HepG2 (cell line): Measurements from ENCODE around the gene GLCE. TPM values are rescaled to one million over a fixed set of nuclear protein-coding genes. Genes with fewer than 3 reads are reported as not detected.

Experiments used
- ATAC-seq: fragments of 200-7000 bp; cut with Tn5 transposase; 3 replicates; pipeline ENCODE4 v1.9.1; 2020; ENCODE audit warnings: mild to moderate bottlenecking, moderate library complexity
- BruUV-seq: library from RNA; stranded (reverse); fragments of 400-500 nt; replicated peaks from 2 replicates; lab custom pipeline; 2021; lab: Mats Ljungman, UMichigan
- CTCF ChIA-PET: fragments of 300-600 bp; formaldehyde crosslinking; extraction: SDS; loops from one replicate; lab custom pipeline; 2021; ENCODE audit warnings: low total read pairs, inconsistent platforms, low intra/inter-chr PET ratio; lab: Yijun Ruan, JAX
- POLR2A ChIA-PET: fragments of 350-600 bp; sonication (Branson Sonifier 250); formaldehyde crosslinking; loops from one replicate; lab custom pipeline; 2020; ENCODE audit warnings: antibody characterized with exemption, inconsistent platforms; lab: Yijun Ruan, JAX
- DNase-seq: peaks from one replicate; pipeline ENCODE4 v3.0.0-alpha.2; 2015; ENCODE audit warnings: low spot score
- FAIRE-seq: peaks from 3 replicates; lab custom pipeline; 2011; peaks lifted over from hg19 to GRCh38; lab: Jason Lieb, UNC
- H2AFZ ChIP-seq: one replicate; pipeline ENCODE4 v1.6.1; 2011; ENCODE audit warnings: low read length, inconsistent platforms
- H3K27ac ChIP-seq: fragments of 300-600 bp; 3 replicates; pipeline ENCODE4 v1.8.0; 2011; ENCODE audit warnings: mixed run types, mild to moderate bottlenecking, mixed read lengths, low read length, inconsistent platforms; ENCODE audit not compliant: insufficient read depth; ENCODE audit errors: extremely low read length
- H3K27me3 ChIP-seq, 2 experiments: fragments of 200-600 bp in 1 of 2; 2 replicates in 1 of 2; 3 replicates in 1 of 2; pipeline versions ENCODE4 v1.6.0 to v1.8.0; 2011; ENCODE audit warnings: low read length in 2 of 2, mild to moderate bottlenecking in 2 of 2, moderate library complexity in 2 of 2, inconsistent platforms in 1 of 2; ENCODE audit not compliant: insufficient read depth in 2 of 2, control insufficient read depth in 1 of 2
- H3K36me3 ChIP-seq, 2 experiments: fragments of 200-600 bp in 1 of 2; replicated peaks in 1 of 2; 2 replicates in 1 of 2; 3 replicates in 1 of 2; pipeline versions ENCODE4 v1.5.1 to v1.8.0; 2011; ENCODE audit warnings: low read length in 2 of 2, inconsistent platforms in 1 of 2; ENCODE audit not compliant: insufficient read depth in 2 of 2, control insufficient read depth in 1 of 2
- H3K4me1 ChIP-seq: 2 replicates; pipeline ENCODE4 v1.5.1; 2012; ENCODE audit warnings: low read length, inconsistent platforms; ENCODE audit not compliant: insufficient read depth
- H3K4me2 ChIP-seq: 2 replicates; pipeline ENCODE4 v1.6.0; 2011; ENCODE audit warnings: low read depth, low read length, inconsistent platforms
- H3K4me3 ChIP-seq, 3 experiments: fragments of 200-600 bp in 1 of 3; sonication (generic), shearing (Covaris generic) in 1 of 3; replicated peaks in 1 of 3; 2 replicates each; pipeline ENCODE4 v1.5.1; 2011 to 2016; ENCODE audit warnings: low read length in 3 of 3, inconsistent platforms in 2 of 3, low read depth in 2 of 3, mild to moderate bottlenecking in 2 of 3, control low read depth in 1 of 3, mixed read lengths in 1 of 3; ENCODE audit not compliant: insufficient read depth in 1 of 3
- H3K79me2 ChIP-seq: one replicate; pipeline ENCODE4 v1.6.1; 2011; ENCODE audit warnings: low read length, inconsistent platforms; ENCODE audit not compliant: insufficient read depth
- H3K9ac ChIP-seq: 2 replicates; pipeline ENCODE4 v1.6.0; 2011; ENCODE audit warnings: mild to moderate bottlenecking, low read depth, low read length, inconsistent platforms; ENCODE audit not compliant: insufficient read depth
- H3K9me3 ChIP-seq: 2 replicates; pipeline ENCODE4 v1.5.1; 2012; ENCODE audit warnings: mild to moderate bottlenecking, low read length
- H4K20me1 ChIP-seq: 2 replicates; pipeline ENCODE4 v1.6.0; 2011; ENCODE audit warnings: inconsistent platforms, mild to moderate bottlenecking, low read length, moderate library complexity; ENCODE audit not compliant: insufficient read depth
- FOXJ3 ChIP-seq: sonication (generic); formaldehyde crosslinking; IDR thresholded peaks from 2 replicates; pipeline ENCODE4 v1.4.0; 2020; ENCODE audit warnings: missing genetic modification reagents, mild to moderate bottlenecking, borderline replicate concordance
- FUBP1 ChIP-seq: sonication (generic); formaldehyde crosslinking; IDR thresholded peaks from 2 replicates; pipeline ENCODE4 v1.5.1; 2020; ENCODE audit warnings: missing genetic modification reagents, mild to moderate bottlenecking, borderline replicate concordance
- GTF3A ChIP-seq: sonication (generic); formaldehyde crosslinking; conservative IDR thresholded peaks from 2 replicates; pipeline ENCODE4 v1.4.0; 2020; ENCODE audit warnings: mild to moderate bottlenecking, missing genetic modification reagents
- JARID2 ChIP-seq: sonication (generic); formaldehyde crosslinking; IDR thresholded peaks from 2 replicates; pipeline ENCODE4 v1.8.1; 2023; ENCODE audit warnings: missing genetic modification reagents, inconsistent platforms; ENCODE audit not compliant: insufficient replicate concordance
- PHF5A ChIP-seq: IDR thresholded peaks from one replicate; pipeline ENCODE4 v1.6.1; 2018; ENCODE audit warnings: low read depth, missing genetic modification reagents; ENCODE audit not compliant: unreplicated experiment
- RORA ChIP-seq: sonication (generic); formaldehyde crosslinking; IDR thresholded peaks from 2 replicates; pipeline ENCODE4 v1.5.0; 2020; ENCODE audit warnings: mild to moderate bottlenecking, missing genetic modification reagents, moderate library complexity
- SRF ChIP-seq: IDR thresholded peaks from 2 replicates; pipeline ENCODE4 v1.6.1; 2011; ENCODE audit warnings: mild to moderate bottlenecking, low read depth, low read length, moderate library complexity
- ZNF230 ChIP-seq: sonication (generic); formaldehyde crosslinking; IDR thresholded peaks from 2 replicates; pipeline ENCODE4 v1.4.0; 2020; ENCODE audit warnings: mild to moderate bottlenecking, missing genetic modification reagents
- ZNF274 ChIP-seq: sonication (generic); formaldehyde crosslinking; IDR thresholded peaks from 2 replicates; pipeline ENCODE4 v1.5.1; 2020; ENCODE audit warnings: mild to moderate bottlenecking, missing genetic modification reagents
- ZNF329 ChIP-seq: sonication (generic); formaldehyde crosslinking; IDR thresholded peaks from 2 replicates; pipeline ENCODE4 v1.9.0; 2021; ENCODE audit warnings: low read depth, mild to moderate bottlenecking, missing genetic modification reagents
- ZNF570 ChIP-seq: sonication (generic); formaldehyde crosslinking; IDR thresholded peaks from 2 replicates; pipeline ENCODE4 v1.4.0; 2020; ENCODE audit warnings: mild to moderate bottlenecking, missing genetic modification reagents, borderline replicate concordance
- ZNF879 ChIP-seq: sonication (generic); formaldehyde crosslinking; IDR thresholded peaks from 2 replicates; pipeline ENCODE4 v1.8.1; 2023; ENCODE audit warnings: missing genetic modification reagents
- WGBS: methylation state at CpG from one replicate; pipeline ENCODE4 v1.1.6; 2017; ENCODE audit warnings: low lambda C conversion rate; 5-methylcytosine and 5-hydroxymethylcytosine counted together
- in situ Hi-C: cut with HindIII; loops from 2 replicates; pipeline ENCODE4 v1.10.0; 2017; ENCODE audit warnings: low pct_unique_long_range_greater_than_20kb; ENCODE audit not compliant: extremely low pct_ligation_motif_present
- intact Hi-C: fragments of 100-400 bp; cut with micrococcal nuclease; formaldehyde crosslinking; loops from one replicate; pipeline ENCODE4 v1.10.0; 2022; ENCODE audit not compliant: unreplicated experiment
- polyA plus RNA-seq, 8 experiments: library from polyadenylated mRNA; depleted of rRNA in 3 of 8; stranded (reverse) in 7 of 8; unstranded in 1 of 8; fragments of >200 nt; fragmentation: Illumina TruSeq in 4 of 8; extraction: Trizol in 4 of 8; gene quantifications; 2 replicates each; pipeline versions ENCODE4 v1.2.1 to v1.2.3, GENCODE V29; 2011 to 2016; ENCODE audit warnings: low read depth in 4 of 8, missing spikeins in 1 of 8, mixed read lengths in 1 of 8; ENCODE audit not compliant: insufficient read depth in 1 of 8
- total RNA-seq, 5 experiments: library from RNA; depleted of rRNA; stranded (reverse); fragments of >200 nt; fragmentation: Illumina TruSeq; extraction: Trizol; gene quantifications; 2 replicates each; pipeline ENCODE4 v1.2.3, GENCODE V29; 2016; ENCODE audit warnings: low read depth in 1 of 5
- TF ChIP-seq, protein P1 (sequence below): sonication (generic); formaldehyde crosslinking; IDR thresholded peaks from 2 replicates; pipeline ENCODE4 v1.9.0; 2021; ENCODE audit warnings: missing genetic modification reagents, borderline replicate concordance
- TF ChIP-seq, protein P2 (sequence below): IDR thresholded peaks from 2 replicates; pipeline ENCODE4 v1.6.1; 2016
- TF ChIP-seq, protein P3 (sequence below): sonication (generic); formaldehyde crosslinking; IDR thresholded peaks from 2 replicates; pipeline ENCODE4 v1.4.0; 2020; ENCODE audit warnings: missing genetic modification reagents, mild to moderate bottlenecking, borderline replicate concordance

The GLCE gene
- total and polyA plus RNA-seq, 2 of the 13 experiments (the other 11 are each of a cell fraction or from before 2014, with no cell fraction given): 12.9 to 23.4 TPM

DNA sequence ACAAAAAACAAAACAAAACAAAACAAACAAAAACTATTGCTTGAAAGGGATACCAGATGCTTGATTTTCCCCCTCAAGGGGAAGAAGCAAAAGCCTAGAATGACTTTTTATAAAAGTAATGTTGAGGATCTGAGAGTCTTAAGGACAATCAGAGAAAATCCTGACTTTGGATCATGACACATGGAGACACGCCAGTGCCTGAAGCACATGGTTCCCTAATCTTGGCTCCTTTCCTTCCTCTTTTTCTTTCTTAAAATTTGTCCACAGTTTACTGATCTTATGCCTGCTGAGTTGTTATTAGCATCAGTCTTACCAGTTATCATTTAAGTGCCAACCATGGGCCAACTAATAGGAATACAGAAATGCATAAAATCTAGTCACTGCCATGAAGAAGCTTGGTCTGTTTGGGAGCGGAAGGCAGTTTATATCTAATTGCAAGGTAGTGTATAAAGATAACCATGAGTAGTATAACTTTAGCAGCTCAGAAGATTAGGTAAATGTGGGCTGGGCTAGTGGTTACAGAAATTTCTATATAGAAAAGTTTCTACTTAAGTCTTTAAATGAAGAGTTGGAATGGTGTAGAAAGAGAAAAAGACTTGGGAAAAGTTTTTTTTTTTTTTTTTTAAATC lies 6.9 kb downstream of the GLCE start:
- ATAC-seq: no peak
- CTCF ChIA-PET: no interaction called here
- POLR2A ChIA-PET: no interaction called here
- H3K9me3 ChIP-seq: no peaks in the 10 kb centered on the region
- in situ Hi-C loops: no loop called here
- DNase-seq: no peak
- H4K20me1 ChIP-seq: no peaks in the 10 kb centered on the region
- H3K27me3 ChIP-seq: no peaks in the 10 kb centered on the region
- no peak overlapping the region for H3K4me3 ChIP-seq
- no peak overlapping the region for H3K9ac ChIP-seq
- 96% methylated on average over 2 of the region's 2 CpGs for WGBS
- H3K79me2 ChIP-seq: peaks cover 52% of the 10 kb centered on the region
- peaks cover 24% of the 10 kb centered on the region for H3K4me1 ChIP-seq
- H3K4me2 ChIP-seq: no peak overlapping the region
- no peak overlapping the region for H3K27ac ChIP-seq
- BruUV-seq: no TSS peak
- intact Hi-C loops: loop anchor here (10.0 kb wide), 1 partner anchor 227 kb away; no protein-coding TSS in a partner anchor
- TF ChIP-seq FOXJ3 (CRISPR knock-in tag) (no peak), RORA (CRISPR knock-in tag) (no peak), ZNF230 (CRISPR knock-in tag) (no peak), JARID2 (CRISPR knock-in tag) (no peak), ZNF570 (CRISPR knock-in tag) (no peak), ZNF879 (CRISPR knock-in tag) (no peak), PHF5A (CRISPR knock-in tag) (no peak), ZNF329 (CRISPR knock-in tag) (no peak), SRF (no peak), GTF3A (CRISPR knock-in tag) (no peak), ZNF274 (CRISPR knock-in tag) (no peak), FUBP1 (CRISPR knock-in tag) (no peak)
- TF ChIP-seq, protein P1, sequence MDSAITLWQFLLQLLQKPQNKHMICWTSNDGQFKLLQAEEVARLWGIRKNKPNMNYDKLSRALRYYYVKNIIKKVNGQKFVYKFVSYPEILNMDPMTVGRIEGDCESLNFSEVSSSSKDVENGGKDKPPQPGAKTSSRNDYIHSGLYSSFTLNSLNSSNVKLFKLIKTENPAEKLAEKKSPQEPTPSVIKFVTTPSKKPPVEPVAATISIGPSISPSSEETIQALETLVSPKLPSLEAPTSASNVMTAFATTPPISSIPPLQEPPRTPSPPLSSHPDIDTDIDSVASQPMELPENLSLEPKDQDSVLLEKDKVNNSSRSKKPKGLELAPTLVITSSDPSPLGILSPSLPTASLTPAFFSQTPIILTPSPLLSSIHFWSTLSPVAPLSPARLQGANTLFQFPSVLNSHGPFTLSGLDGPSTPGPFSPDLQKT (CRISPR knock-in tag): no peak
- TF ChIP-seq, protein P2, sequence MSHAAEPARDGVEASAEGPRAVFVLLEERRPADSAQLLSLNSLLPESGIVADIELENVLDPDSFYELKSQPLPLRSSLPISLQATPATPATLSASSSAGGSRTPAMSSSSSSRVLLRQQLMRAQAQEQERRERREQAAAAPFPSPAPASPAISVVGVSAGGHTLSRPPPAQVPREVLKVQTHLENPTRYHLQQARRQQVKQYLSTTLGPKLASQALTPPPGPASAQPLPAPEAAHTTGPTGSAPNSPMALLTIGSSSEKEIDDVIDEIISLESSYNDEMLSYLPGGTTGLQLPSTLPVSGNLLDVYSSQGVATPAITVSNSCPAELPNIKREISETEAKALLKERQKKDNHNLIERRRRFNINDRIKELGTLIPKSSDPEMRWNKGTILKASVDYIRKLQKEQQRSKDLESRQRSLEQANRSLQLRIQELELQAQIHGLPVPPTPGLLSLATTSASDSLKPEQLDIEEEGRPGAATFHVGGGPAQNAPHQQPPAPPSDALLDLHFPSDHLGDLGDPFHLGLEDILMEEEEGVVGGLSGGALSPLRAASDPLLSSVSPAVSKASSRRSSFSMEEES (CRISPR knock-in tag): no peak
- TF ChIP-seq, protein P3, sequence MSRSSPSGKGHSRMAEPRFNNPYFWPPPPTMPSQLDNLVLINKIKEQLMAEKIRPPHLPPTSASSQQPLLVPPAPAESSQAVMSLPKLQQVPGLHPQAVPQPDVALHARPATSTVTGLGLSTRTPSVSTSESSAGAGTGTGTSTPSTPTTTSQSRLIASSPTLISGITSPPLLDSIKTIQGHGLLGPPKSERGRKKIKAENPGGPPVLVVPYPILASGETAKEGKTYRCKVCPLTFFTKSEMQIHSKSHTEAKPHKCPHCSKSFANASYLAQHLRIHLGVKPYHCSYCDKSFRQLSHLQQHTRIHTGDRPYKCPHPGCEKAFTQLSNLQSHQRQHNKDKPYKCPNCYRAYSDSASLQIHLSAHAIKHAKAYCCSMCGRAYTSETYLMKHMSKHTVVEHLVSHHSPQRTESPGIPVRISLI (CRISPR knock-in tag): no peak
- no peak for FAIRE-seq
- H3K36me3 ChIP-seq: no peaks in the 10 kb centered on the region
- H2AFZ ChIP-seq: no peak overlapping the region
